GM12874 (cell line): ENCODE data around the gene MDM2.

ENCODE experiments used
- CTCF ChIP-seq: IDR thresholded peaks from 2 replicates; pipeline ENCODE4 v1.5.1; 2011; ENCODE audit warnings: low read depth, mild to moderate bottlenecking, control low read depth, low read length, moderate library complexity; ENCODE audit not compliant: insufficient read depth

MDM2 gene

DNA sequence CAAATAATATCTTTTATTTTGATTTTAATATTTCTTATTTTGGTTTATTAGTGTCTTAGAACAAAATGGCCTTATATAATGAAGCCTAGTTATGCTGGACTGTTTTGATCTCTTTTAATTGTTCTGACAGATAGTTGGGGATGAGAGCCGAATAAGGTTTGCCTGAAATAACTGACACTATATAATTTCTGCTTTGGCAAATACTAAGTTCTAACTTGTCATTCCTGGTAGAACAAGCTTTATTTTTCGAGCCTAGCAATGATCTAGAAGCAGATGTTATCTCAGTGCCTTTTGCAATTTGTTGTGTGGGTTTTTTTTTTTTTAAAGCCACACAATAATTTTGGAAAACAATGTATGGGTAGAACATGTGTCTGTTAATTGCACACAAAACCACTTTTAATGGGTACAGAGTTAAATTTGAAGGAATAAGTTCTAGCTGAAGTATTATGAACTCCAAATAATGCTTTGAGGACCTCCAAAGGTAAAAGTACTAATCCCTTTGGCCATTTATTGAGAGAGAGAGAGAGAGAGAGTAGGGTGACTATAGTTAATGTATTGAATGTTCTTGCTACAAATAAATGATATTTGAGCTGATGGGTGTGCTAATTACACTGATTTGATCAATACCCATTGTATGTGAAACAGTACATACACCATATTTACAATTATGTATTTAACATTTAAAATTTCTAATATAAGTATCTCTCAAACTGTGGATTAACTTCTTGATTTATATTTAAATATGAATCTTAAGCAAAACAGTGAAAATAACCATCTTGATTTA is 35.0 kb downstream of the MDM2 start:
- TF ChIP-seq CTCF, result no peak

GRCh38 chr12:68844318-68844745 is 36.4 kb downstream of the MDM2 start:
- no peak for TF ChIP-seq CTCF

- no peak for TF ChIP-seq CTCF
Measured at GRCh38 chr12:68844788-68845695, 37.1 kb downstream of the MDM2 start.

DNA sequence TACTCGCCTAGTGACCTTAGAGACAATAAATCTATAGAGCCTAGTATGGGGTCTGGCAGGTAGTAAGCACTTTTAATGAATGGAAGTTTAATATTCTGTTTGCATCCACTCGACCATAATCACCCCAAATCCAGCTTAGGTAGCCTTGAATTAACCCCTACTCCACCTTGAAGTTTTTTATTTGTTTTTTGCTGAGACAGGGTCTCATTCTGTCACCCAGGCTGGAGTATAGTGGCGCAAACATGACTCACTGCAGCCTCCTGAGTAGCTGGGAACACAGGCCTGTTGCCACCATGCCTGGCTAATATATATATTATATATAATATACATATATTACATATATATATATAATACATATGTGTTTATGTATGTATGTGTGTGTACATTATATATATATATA is 38.8 kb downstream of the MDM2 start:
- no peak for TF ChIP-seq CTCF

DNA sequence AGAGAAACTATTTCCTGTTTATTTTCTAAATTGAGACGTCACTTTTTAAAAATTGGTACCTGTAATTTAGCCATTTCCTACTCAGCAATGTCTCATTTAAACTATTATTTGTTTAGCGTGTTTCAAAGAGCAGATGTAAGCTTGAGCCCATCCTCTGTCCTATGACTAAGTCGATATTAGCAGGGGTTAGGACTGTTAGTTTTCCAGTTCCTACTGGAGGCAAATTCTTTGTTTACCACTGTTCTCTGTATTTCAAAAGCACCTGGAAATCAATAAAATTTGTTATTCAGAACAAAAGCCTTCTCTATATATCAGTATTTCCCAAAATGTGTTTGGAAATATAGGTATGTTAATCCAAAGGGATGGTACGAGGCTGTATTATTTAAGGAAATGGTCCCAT is 42.4 kb downstream of the MDM2 start:
- no peak for TF ChIP-seq CTCF

GRCh38 chr12:68851592-68852306 is 43.8 kb downstream of the MDM2 start:
- no peak for TF ChIP-seq CTCF
